22Rv1 (cell line): ENCODE measurements around the gene LAPTM5.

Source experiments
- H3K27ac ChIP-seq: fragments of 450-650 bp; 2 replicates; pipeline ENCODE4 v1.5.1; 2017
- ZFX ChIP-seq: fragments of 450-650 bp; IDR thresholded peaks from 2 replicates; pipeline ENCODE4 v1.6.1; 2017; ENCODE audit warnings: antibody characterized with exemption, borderline replicate concordance
- TF ChIP-seq, protein P1 (sequence below): fragments of 450-650 bp; IDR thresholded peaks from 2 replicates; pipeline ENCODE4 v1.5.1; 2017; ENCODE audit warnings: mild to moderate bottlenecking

Gene LAPTM5

DNA sequence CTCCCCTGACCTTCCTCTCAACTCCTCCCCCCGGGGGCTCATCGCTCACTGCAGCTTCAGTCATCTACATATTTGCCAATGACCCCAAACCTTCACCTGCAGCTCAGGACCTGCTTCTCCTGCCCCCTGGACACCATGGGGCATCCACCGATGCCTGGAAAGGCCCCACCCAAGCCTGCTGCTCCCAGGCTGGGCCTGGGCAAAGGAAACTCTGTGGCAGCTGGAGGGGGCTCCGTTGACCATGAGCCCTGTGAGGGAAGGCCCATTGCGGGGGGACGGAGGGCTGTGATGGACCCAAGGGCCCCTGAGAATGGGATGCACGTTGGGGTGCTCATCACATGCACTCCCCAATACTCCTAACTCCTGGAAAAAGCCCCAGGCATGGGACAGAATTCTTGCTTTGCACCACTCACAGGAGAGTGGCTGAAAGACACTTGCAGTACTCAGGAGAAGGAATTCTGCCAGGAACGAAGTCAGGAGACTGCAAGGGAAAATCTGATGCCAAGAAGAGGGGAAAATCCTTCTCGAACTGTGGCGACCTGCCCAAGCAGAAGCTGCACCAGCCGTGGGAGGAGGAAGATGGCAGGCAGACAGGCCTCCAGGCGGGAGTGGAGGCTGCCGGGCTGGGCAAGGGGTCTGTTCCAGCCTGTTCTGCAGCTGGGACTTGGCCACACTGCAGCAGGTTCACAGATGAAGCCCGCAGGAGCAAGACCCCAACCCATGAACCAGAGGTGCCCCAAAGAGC is 52.6 kb downstream of the LAPTM5 start:
- H3K27ac ChIP-seq = no peak overlapping the region
- TF ChIP-seq, protein P1, sequence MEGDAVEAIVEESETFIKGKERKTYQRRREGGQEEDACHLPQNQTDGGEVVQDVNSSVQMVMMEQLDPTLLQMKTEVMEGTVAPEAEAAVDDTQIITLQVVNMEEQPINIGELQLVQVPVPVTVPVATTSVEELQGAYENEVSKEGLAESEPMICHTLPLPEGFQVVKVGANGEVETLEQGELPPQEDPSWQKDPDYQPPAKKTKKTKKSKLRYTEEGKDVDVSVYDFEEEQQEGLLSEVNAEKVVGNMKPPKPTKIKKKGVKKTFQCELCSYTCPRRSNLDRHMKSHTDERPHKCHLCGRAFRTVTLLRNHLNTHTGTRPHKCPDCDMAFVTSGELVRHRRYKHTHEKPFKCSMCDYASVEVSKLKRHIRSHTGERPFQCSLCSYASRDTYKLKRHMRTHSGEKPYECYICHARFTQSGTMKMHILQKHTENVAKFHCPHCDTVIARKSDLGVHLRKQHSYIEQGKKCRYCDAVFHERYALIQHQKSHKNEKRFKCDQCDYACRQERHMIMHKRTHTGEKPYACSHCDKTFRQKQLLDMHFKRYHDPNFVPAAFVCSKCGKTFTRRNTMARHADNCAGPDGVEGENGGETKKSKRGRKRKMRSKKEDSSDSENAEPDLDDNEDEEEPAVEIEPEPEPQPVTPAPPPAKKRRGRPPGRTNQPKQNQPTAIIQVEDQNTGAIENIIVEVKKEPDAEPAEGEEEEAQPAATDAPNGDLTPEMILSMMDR = no peak
- TF ChIP-seq ZFX = no peak

DNA sequence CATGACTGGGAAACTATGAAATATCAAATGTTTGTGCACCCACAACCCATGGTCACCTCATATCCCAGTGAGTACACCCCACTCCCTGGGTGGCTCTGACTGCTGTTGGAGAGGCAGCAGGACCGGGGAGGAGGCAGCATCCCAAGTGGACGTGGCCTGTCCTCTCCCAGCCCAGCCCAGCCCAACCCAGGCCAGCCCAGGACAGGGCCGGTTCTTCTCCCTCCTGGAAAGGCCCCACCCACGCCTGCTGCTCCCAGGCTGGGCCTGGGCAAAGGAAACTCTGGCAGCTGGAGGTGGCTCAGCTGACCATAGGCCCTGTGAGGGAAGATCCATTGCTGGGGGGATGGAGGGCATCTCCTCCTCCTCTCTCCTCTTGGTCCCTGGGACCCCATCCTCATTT is 53.3 kb downstream of the LAPTM5 start:
- TF ChIP-seq, protein P1 = no peak
- no peak for TF ChIP-seq ZFX
- H3K27ac ChIP-seq = no peak overlapping the region

DNA sequence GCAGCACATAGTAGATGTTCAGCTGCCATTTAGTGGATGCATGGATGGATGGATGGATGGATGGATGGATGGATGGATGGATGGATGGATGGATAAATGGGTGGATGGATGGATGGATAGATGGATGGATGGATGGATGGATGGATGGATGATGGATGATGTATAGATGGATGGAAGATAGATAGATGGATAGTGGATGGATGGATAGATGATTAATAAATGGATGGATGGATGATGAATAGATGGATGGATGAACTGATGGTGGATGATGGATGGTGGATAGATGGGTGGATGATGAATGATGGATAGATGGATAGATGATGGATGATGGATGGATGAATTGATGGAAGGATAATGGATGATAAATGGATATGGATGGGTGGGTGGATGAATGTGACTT is 54.8 kb downstream of the LAPTM5 start:
- TF ChIP-seq ZFX = no peak
- TF ChIP-seq, protein P1 = no peak

DNA sequence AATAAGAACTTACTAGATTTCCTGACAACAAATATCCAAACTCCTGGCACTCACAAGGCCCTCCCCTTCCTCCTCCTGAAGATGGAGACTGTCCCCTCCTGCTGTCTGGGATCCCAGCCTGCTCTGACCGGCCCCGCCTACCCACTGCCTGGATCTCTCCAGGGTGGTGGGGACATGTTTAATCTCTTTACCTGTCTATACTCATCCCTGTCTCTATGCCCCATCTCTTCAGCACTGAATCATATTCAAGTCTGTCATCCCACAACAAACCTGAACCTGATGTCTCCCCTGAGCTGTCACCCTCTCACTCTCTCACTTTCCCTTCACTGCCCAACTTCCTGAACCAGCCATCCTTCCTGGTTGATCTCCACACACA is 56.3 kb downstream of the LAPTM5 start:
- H3K27ac ChIP-seq = no peak overlapping the region
- TF ChIP-seq, protein P1 = no peak
- TF ChIP-seq ZFX = no peak

More for the DNA sequence above, 54.8 kb downstream of the LAPTM5 start:
- H3K27ac ChIP-seq = no peak overlapping the region

DNA sequence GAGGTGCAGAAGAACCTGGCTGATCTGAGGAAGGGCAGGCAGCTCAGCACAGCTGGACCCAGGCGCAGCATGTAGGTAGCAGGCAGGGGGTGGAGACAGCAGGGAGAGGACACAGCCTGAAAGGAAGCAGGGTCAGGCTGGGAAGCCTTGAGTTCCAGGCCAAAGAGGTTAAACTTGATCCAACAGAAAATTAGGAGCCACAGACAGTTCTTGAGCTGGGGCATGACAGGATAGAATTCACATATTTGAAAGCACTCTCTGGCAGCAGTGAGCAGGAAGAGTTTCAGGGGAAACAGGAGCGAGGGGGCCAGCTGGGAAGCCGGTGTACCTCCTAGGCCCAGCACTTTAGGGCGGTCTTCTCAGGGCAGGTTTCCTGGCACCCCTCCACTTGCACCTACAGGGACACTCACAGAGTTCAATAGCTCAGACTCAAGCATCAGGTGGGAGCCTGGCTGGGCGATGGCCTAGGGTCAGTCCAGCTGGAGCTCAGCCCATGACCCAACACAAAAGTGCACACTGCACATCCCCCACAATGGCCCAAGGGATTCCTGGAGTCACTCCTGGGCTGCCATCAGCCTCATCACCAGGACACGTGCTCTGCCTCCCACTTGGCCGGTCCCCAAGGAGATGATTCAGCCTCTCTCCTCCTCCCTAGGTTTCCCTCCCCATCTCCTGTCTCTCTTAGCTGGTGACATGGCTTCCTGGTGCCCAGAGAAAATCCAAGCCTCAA is 56.9 kb downstream of the LAPTM5 start:
- no peak for TF ChIP-seq ZFX
- TF ChIP-seq, protein P1 = no peak
- no peak overlapping the region for H3K27ac ChIP-seq

DNA sequence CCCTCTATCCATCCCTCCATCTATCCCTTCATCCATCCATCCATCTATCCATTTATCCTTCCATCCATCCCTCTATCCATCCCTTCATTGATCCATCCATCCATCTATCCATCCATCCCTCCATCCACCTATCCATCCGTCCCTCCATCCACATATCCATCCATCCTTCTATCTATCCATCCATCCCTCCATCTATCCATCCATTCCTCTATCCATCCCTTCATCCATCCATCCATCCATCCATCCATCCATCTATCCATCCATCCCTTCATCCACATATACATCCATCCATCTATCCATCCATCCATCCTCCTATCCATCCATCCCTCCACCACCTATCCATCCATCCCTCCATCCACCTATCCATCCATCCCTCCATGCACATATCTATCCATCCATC is 57.8 kb downstream of the LAPTM5 start:
- TF ChIP-seq, protein P1 = no peak
- no peak for TF ChIP-seq ZFX
- H3K27ac ChIP-seq = no peak overlapping the region

DNA sequence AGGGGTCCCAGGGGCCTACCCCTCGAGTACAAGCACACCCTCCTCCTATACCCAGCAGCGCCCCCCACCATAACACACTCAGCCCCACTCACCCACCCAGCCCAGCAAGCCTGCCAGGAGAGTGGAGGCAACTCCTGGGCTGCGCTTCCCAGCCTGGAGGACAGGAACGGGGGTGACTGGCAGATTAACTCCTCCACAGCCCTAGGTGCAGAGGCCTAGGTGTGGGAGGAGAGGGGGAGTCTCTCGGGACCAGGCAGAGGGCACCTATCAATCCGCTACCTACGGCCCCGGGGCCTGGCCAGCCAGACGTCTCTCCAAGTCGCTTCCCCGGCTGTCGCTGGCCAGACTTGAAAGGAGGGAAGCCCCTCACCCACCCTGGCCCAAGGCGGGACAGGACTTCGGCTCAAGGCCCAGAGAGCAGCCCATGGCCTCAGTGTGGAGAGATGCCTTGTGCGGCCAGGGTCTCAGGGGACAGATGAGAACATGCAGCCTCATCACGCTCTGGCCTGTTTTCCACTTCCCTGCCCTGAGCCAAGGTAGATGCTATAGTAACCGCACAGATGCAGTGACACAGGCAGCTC is 59.1 kb downstream of the LAPTM5 start:
- H3K27ac ChIP-seq = no peak overlapping the region
- TF ChIP-seq, protein P1 = no peak
- TF ChIP-seq ZFX = no peak
